GM12865 (cell line): Measurements from ENCODE around the gene TCHP.

Source experiments
- DNase-seq: peaks from one replicate; pipeline ENCODE4 v3.0.0; 2010; ENCODE audit warnings: low read depth
- H3K4me3 ChIP-seq: 2 replicates; pipeline ENCODE4 v1.5.1; 2011; ENCODE audit warnings: mild to moderate bottlenecking, low read depth, low read length, control low read depth
- TF ChIP-seq, protein P1 (sequence below): IDR thresholded peaks from 2 replicates; pipeline ENCODE4 v1.5.1; 2011; ENCODE audit warnings: low read length, control low read depth, low read depth, inconsistent platforms; ENCODE audit not compliant: insufficient read depth; ENCODE audit errors: missing control alignments

Gene TCHP

DNA sequence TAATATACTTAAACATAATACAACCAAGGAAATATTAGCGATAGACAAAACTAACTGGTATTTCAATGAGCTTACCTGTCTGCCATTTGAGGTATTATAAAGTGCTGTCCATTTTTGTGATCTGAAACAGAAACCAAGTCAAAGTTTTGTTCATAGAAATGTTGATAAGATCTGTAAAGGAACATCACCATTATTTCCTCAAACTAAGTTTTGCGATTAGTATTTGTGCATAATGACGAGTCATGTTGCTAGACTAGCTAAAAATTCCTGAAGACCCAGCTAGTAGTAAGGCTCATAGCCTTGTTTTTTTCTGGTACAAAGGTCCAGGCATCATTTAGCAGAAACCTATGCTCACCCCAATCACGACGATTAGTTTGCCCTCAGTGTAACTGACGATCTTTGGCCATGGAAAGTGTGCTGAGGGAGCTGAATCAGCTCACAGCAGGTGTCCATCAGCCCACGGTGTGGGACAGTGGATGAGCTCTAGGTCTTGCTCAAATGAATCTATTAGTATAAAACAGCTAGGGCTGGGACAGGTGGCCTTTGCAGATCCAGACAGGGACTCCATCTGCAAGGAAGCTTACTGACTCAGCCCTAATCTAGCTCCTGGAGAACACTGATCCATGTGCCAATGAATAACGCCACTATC is 67.4 kb downstream of the TCHP start:
- TF ChIP-seq, protein P1, sequence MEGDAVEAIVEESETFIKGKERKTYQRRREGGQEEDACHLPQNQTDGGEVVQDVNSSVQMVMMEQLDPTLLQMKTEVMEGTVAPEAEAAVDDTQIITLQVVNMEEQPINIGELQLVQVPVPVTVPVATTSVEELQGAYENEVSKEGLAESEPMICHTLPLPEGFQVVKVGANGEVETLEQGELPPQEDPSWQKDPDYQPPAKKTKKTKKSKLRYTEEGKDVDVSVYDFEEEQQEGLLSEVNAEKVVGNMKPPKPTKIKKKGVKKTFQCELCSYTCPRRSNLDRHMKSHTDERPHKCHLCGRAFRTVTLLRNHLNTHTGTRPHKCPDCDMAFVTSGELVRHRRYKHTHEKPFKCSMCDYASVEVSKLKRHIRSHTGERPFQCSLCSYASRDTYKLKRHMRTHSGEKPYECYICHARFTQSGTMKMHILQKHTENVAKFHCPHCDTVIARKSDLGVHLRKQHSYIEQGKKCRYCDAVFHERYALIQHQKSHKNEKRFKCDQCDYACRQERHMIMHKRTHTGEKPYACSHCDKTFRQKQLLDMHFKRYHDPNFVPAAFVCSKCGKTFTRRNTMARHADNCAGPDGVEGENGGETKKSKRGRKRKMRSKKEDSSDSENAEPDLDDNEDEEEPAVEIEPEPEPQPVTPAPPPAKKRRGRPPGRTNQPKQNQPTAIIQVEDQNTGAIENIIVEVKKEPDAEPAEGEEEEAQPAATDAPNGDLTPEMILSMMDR = no peak
- no peak for DNase-seq
- H3K4me3 ChIP-seq = no peak overlapping the region
